PC-9 (cell line): ENCODE data around the gene PRKAR2B. TPM values are rescaled to one million over a fixed set of nuclear protein-coding genes. Genes with fewer than 3 reads are reported as not detected.

Experiments
- BruUV-seq: library from RNA; stranded (reverse); fragments of 400-500 nt; replicated peaks from 2 replicates; lab custom pipeline; 2021; lab: Mats Ljungman, UMichigan
- CTCF ChIA-PET: fragments of 300-600 bp; sonication (Branson Sonifier 250); formaldehyde crosslinking; loops from one replicate; lab custom pipeline; 2022; ENCODE audit warnings: antibody characterized with exemption; lab: Charles Lee
- POLR2A ChIA-PET: fragments of 300-600 bp; sonication (Branson Sonifier 250); formaldehyde crosslinking; loops from one replicate; lab custom pipeline; 2022; ENCODE audit warnings: antibody characterized with exemption; ENCODE audit not compliant: unreplicated experiment; lab: Charles Lee
- DNase-seq, 2 experiments: peaks; one replicate each; pipeline versions ENCODE4 v3.0.0 to v3.0.0-alpha.2; 2015 to 2022; ENCODE audit warnings: mixed read lengths in 1 of 2
- H2AFZ ChIP-seq: fragments of 200-600 bp; sonication (generic); 2 replicates; pipeline ENCODE4 v1.8.1; 2017; ENCODE audit warnings: antibody characterized with exemption
- H3F3A ChIP-seq: fragments of 200-600 bp; sonication (generic); 2 replicates; pipeline ENCODE4 v1.8.1; 2017; ENCODE audit warnings: antibody characterized with exemption, mild to moderate bottlenecking, low read depth; ENCODE audit not compliant: insufficient read depth
- H3K27ac ChIP-seq: fragments of 200-600 bp; sonication (generic); 2 replicates; pipeline ENCODE4 v1.6.1; 2016; ENCODE audit warnings: mixed run types
- H3K27me3 ChIP-seq: fragments of 200-600 bp; sonication (generic); 2 replicates; pipeline ENCODE4 v1.6.1; 2016; ENCODE audit warnings: low read depth, mixed run types; ENCODE audit not compliant: insufficient read depth
- H3K36me3 ChIP-seq: fragments of 200-600 bp; sonication (generic); 2 replicates; pipeline ENCODE4 v1.6.1; 2016; ENCODE audit warnings: low read depth, mixed run types
- H3K4me1 ChIP-seq: fragments of 200-600 bp; sonication (generic); replicated peaks from 2 replicates; pipeline ENCODE4 v1.6.1; 2016; ENCODE audit warnings: mixed run types; ENCODE audit not compliant: insufficient read depth
- H3K4me2 ChIP-seq: fragments of 200-600 bp; sonication (generic); 2 replicates; pipeline ENCODE4 v1.6.1; 2017; ENCODE audit warnings: mixed run types
- H3K4me3 ChIP-seq: fragments of 200-600 bp; sonication (generic); 2 replicates; pipeline ENCODE4 v1.6.1; 2016; ENCODE audit warnings: mixed run types
- H3K79me2 ChIP-seq: fragments of 200-600 bp; sonication (generic); 2 replicates; pipeline ENCODE4 v1.6.1; 2017; ENCODE audit warnings: low read depth, mixed run types
- H3K9me2 ChIP-seq: fragments of 200-600 bp; sonication (generic); 2 replicates; pipeline ENCODE4 v1.8.1; 2017; ENCODE audit warnings: mild to moderate bottlenecking; ENCODE audit not compliant: insufficient read depth
- H3K9me3 ChIP-seq: fragments of 200-600 bp; sonication (generic); 2 replicates; pipeline ENCODE4 v1.8.1; 2016; ENCODE audit warnings: low read depth; ENCODE audit not compliant: insufficient read depth
- H4K20me1 ChIP-seq: fragments of 200-600 bp; sonication (generic); 2 replicates; pipeline ENCODE4 v1.8.1; 2017; ENCODE audit not compliant: insufficient read depth
- CTCF ChIP-seq: fragments of 200-600 bp; sonication (generic); conservative IDR thresholded peaks from 2 replicates; pipeline ENCODE4 v1.6.1; 2017; ENCODE audit warnings: mixed run types, antibody characterized with exemption, mild to moderate bottlenecking, moderate library complexity
- EZH2 ChIP-seq: fragments of 200-600 bp; sonication (generic); IDR thresholded peaks from 2 replicates; pipeline ENCODE4 v1.8.0; 2017; ENCODE audit warnings: antibody characterized with exemption, low read depth
- intact Hi-C: fragments of 100-400 bp; cut with micrococcal nuclease; formaldehyde crosslinking; loops from one replicate; pipeline ENCODE4 v1.10.0; 2022; ENCODE audit not compliant: unreplicated experiment
- total RNA-seq: library from RNA; stranded (reverse); gene quantifications from 2 replicates; pipeline ENCODE4 v1.2.3, GENCODE V29; 2021

PRKAR2B gene
- total RNA-seq, 1 experiment from 2014 or later, result 2.9 TPM

- ChIA-PET CTCF (no interaction called here), POLR2A (no interaction called here)
- no peak for DNase-seq
- H3K79me2 ChIP-seq, result no peaks in the 10 kb centered on the region
- H3K4me1 ChIP-seq, result no peaks in the 10 kb centered on the region
- H4K20me1 ChIP-seq, result no peaks in the 10 kb centered on the region
- TF ChIP-seq EZH2 (no peak), CTCF (no peak)
- H3F3A ChIP-seq, result no peaks in the 10 kb centered on the region
- intact Hi-C loops, result no loop called here
- H2AFZ ChIP-seq, result no peak overlapping the region
- no peak overlapping the region for H3K4me3 ChIP-seq
- no peaks in the 10 kb centered on the region for H3K9me2 ChIP-seq
- no peaks in the 10 kb centered on the region for H3K36me3 ChIP-seq
- no TSS peak for BruUV-seq
- H3K27ac ChIP-seq, result no peak overlapping the region
- no peaks in the 10 kb centered on the region for H3K9me3 ChIP-seq
- H3K27me3 ChIP-seq, result no peaks in the 10 kb centered on the region
- H3K4me2 ChIP-seq, result no peak overlapping the region
Observed at GRCh38 chr7:107002126-107002525, 42.4 kb upstream of the PRKAR2B start.

- H2AFZ ChIP-seq, result no peak overlapping the region
- intact Hi-C loops, result no loop called here
- H3K27ac ChIP-seq, result no peak overlapping the region
- no peaks in the 10 kb centered on the region for H3K9me3 ChIP-seq
- no peaks in the 10 kb centered on the region for H3F3A ChIP-seq
- DNase-seq, result no peak
- H3K4me3 ChIP-seq, result no peak overlapping the region
- ChIA-PET POLR2A (no interaction called here), CTCF (no interaction called here)
- H3K36me3 ChIP-seq, result no peaks in the 10 kb centered on the region
- no peak for TF ChIP-seq CTCF
- no peak for TF ChIP-seq EZH2
- H3K4me1 ChIP-seq, result no peaks in the 10 kb centered on the region
- no TSS peak for BruUV-seq
- H3K4me2 ChIP-seq, result no peak overlapping the region
- no peaks in the 10 kb centered on the region for H3K27me3 ChIP-seq
- no peaks in the 10 kb centered on the region for H4K20me1 ChIP-seq
- H3K79me2 ChIP-seq, result no peaks in the 10 kb centered on the region
- no peaks in the 10 kb centered on the region for H3K9me2 ChIP-seq
Observed at GRCh38 chr7:107002529-107002998, 41.9 kb upstream of the PRKAR2B start.

- Histone ChIP-seq H3K9me2 (no peaks in the 10 kb centered on the region), H3K27ac (no peak overlapping the region), H3K79me2 (no peaks in the 10 kb centered on the region), H3K4me3 (no peak overlapping the region), H3K4me2 (no peak overlapping the region), H3K9me3 (no peaks in the 10 kb centered on the region), H3K36me3 (no peaks in the 10 kb centered on the region), H3K4me1 (no peaks in the 10 kb centered on the region), H3K27me3 (no peaks in the 10 kb centered on the region), H4K20me1 (no peaks in the 10 kb centered on the region), H3F3A (no peaks in the 10 kb centered on the region), H2AFZ (no peak overlapping the region)
- no peak for DNase-seq
- ChIA-PET POLR2A (no interaction called here), CTCF (no interaction called here)
- BruUV-seq, result no TSS peak
- no peak for TF ChIP-seq EZH2
- no peak for TF ChIP-seq CTCF
- intact Hi-C loops, result no loop called here
Observed at GRCh38 chr7:107007007-107007891, 37.3 kb upstream of the PRKAR2B start.
